Measurements from ENCODE around the gene CDKN2AIP. TPM values are rescaled to one million over a fixed set of nuclear protein-coding genes. Genes with fewer than 3 reads are reported as not detected.

The CDKN2AIP gene
- 30.7 and 31.8 TPM in 2 replicates for total RNA-seq (2014; rRNA removed; shearing (Covaris generic))

GRCh38 chr4:183444214-183445096 lies at the start of gene CDKN2AIP:
Gene CDKN2AIP, plus strand, starts transcription at chr4:183444636. Its CDS starts 162 bp downstream, at chr4:183444798.
- peak; percentile 90 for DNase-seq (ENCODE audit: low read depth)

- no peak for DNase-seq (ENCODE audit: low read depth)
These were observed 49.0 kb upstream of the CDKN2AIP start for GRCh38 chr4:183395395-183395794.

- DNase-seq (ENCODE audit: low read depth): no peak
These were observed 48.2 kb upstream of the CDKN2AIP start for GRCh38 chr4:183396227-183396637.

- no peak for DNase-seq (ENCODE audit: low read depth)
These were observed 46.6 kb upstream of the CDKN2AIP start for GRCh38 chr4:183397741-183398297.

GRCh38 chr4:183398298-183399125 lies 45.9 kb upstream of the CDKN2AIP start:
- peak; percentile 68 for DNase-seq (ENCODE audit: low read depth)

GRCh38 chr4:183399126-183399522 lies 45.3 kb upstream of the CDKN2AIP start:
- DNase-seq (ENCODE audit: low read depth): no peak

- DNase-seq (ENCODE audit: low read depth): no peak
These were observed 44.8 kb upstream of the CDKN2AIP start for GRCh38 chr4:183399616-183400015.

- no peak for DNase-seq (ENCODE audit: low read depth)
These were observed 44.4 kb upstream of the CDKN2AIP start for GRCh38 chr4:183400035-183400434.

- DNase-seq (ENCODE audit: low read depth): peak; percentile 21
These were observed 43.0 kb upstream of the CDKN2AIP start for GRCh38 chr4:183401473-183401872.

GRCh38 chr4:183402771-183403170 lies 41.7 kb upstream of the CDKN2AIP start:
- DNase-seq (ENCODE audit: low read depth): peak; percentile 91

- DNase-seq (ENCODE audit: low read depth): no peak
These were observed 41.0 kb upstream of the CDKN2AIP start for GRCh38 chr4:183403486-183403885.

GRCh38 chr4:183403961-183404360 lies 40.5 kb upstream of the CDKN2AIP start:
- DNase-seq (ENCODE audit: low read depth): no peak

GRCh38 chr4:183405303-183405702 lies 39.1 kb upstream of the CDKN2AIP start:
- DNase-seq (ENCODE audit: low read depth): no peak

- peak; percentile 80 for DNase-seq (ENCODE audit: low read depth)
These were observed 37.3 kb upstream of the CDKN2AIP start for GRCh38 chr4:183407128-183407585.

- no peak for DNase-seq (ENCODE audit: low read depth)
These were observed 36.6 kb upstream of the CDKN2AIP start for GRCh38 chr4:183407635-183408464.

- no peak for DNase-seq (ENCODE audit: low read depth)
These were observed 35.6 kb upstream of the CDKN2AIP start for GRCh38 chr4:183408796-183409195.

- no peak for DNase-seq (ENCODE audit: low read depth)
These were observed 35.0 kb upstream of the CDKN2AIP start for GRCh38 chr4:183409483-183409882.

- DNase-seq (ENCODE audit: low read depth): no peak
These were observed 34.5 kb upstream of the CDKN2AIP start for GRCh38 chr4:183409934-183410333.

- peak; percentile 91 for DNase-seq (ENCODE audit: low read depth)
These were observed 33.1 kb upstream of the CDKN2AIP start for GRCh38 chr4:183411291-183411861.

GRCh38 chr4:183412821-183413220 lies 31.6 kb upstream of the CDKN2AIP start:
- no peak for DNase-seq (ENCODE audit: low read depth)
